ENCODE results near the gene HMGXB3.
"Not testable (repeated sequence)": the region's sequence is repeated elsewhere in the genome, so short reads cannot be mapped to it uniquely, and the experiment has no call there.

Gene HMGXB3

GRCh38 chr5:150069672-150070627 lies 69.4 kb downstream of the HMGXB3 start:
- DNase-seq: no peak

GRCh38 chr5:150070821-150071220 lies 70.3 kb downstream of the HMGXB3 start:
- DNase-seq: no peak

GRCh38 chr5:150073086-150073625 lies 72.6 kb downstream of the HMGXB3 start:
- no peak for DNase-seq

- DNase-seq: no peak
Observed at GRCh38 chr5:150073677-150074076, 73.1 kb downstream of the HMGXB3 start.

GRCh38 chr5:150075233-150075632 lies 74.7 kb downstream of the HMGXB3 start:
- no peak for DNase-seq

- no peak for DNase-seq
Observed at GRCh38 chr5:150075806-150076205, 75.3 kb downstream of the HMGXB3 start.

GRCh38 chr5:150077060-150077459 lies 76.5 kb downstream of the HMGXB3 start:
- no peak for DNase-seq

- no peak for DNase-seq
Observed at GRCh38 chr5:150077996-150078801, 77.7 kb downstream of the HMGXB3 start.

GRCh38 chr5:150078802-150079689 lies 78.5 kb downstream of the HMGXB3 start:
- no peak for DNase-seq

- no peak for DNase-seq
Observed at GRCh38 chr5:150079909-150080461, 79.4 kb downstream of the HMGXB3 start.

- no peak for DNase-seq
Observed at GRCh38 chr5:150080696-150081435, 80.3 kb downstream of the HMGXB3 start.

- peak; percentile 55 for DNase-seq
Observed at GRCh38 chr5:150081541-150082283, 81.2 kb downstream of the HMGXB3 start.

GRCh38 chr5:150082374-150082773 lies 81.8 kb downstream of the HMGXB3 start:
- DNase-seq: no peak

GRCh38 chr5:150082889-150083288 lies 82.3 kb downstream of the HMGXB3 start:
- DNase-seq: no peak

- not testable (repeated sequence) for DNase-seq
Observed at GRCh38 chr5:150084754-150085153, 84.2 kb downstream of the HMGXB3 start.

GRCh38 chr5:150085191-150085912 lies 84.8 kb downstream of the HMGXB3 start:
- DNase-seq: no peak

GRCh38 chr5:150085950-150086715 lies 85.6 kb downstream of the HMGXB3 start, which contains the start of gene CSF1R:
TSS of gene CSF1R (minus strand) at chr5:150086554. CDS start at chr5:150086427, 127 bp downstream.
- DNase-seq: no peak

GRCh38 chr5:150092159-150092787 lies 91.7 kb downstream of the HMGXB3 start:
- no peak for DNase-seq
